Naive thymus-derived CD8-positive, alpha-beta T cell (primary cell): ENCODE results near the gene LRRC30. TPM values are rescaled to one million over a fixed set of nuclear protein-coding genes. Genes with fewer than 3 reads are reported as not detected.
"Not testable (repeated sequence)": the region's sequence is repeated elsewhere in the genome, so short reads cannot be mapped to it uniquely, and the experiment has no call there.

Experiments
- ATAC-seq, 2 donors: fragments of 150-1000 bp; cut with Tn5 transposase in 1 of 2; sonication (Bioruptor Pico), chemical (Tn5 transposase) in 1 of 2; 1 replicate in 1 of 2; 2 replicates in 1 of 2; pipeline ENCODE4 v1.10.0; 2021; ENCODE audit warnings: mild to moderate bottlenecking in 2 of 2, moderate library complexity in 2 of 2
- POLR2A ChIA-PET: fragments of 350-600 bp; sonication (Branson Sonifier 250); formaldehyde crosslinking; loops from one replicate; lab custom pipeline; 2021; ENCODE audit warnings: antibody characterized with exemption; lab: Charles Lee
- DNase-seq, 10 donors: peaks; one replicate each; pipeline versions ENCODE4 v3.0.0 to v3.0.0-alpha.2; 2020 to 2022
- H3K27ac Mint-ChIP-seq, 10 donors: one replicate each; pipeline ENCODE4 v1.8.0; 2020 to 2022; ENCODE audit warnings: mild to moderate bottlenecking in 10 of 10, mixed read lengths in 10 of 10, moderate library complexity in 4 of 10, inconsistent platforms in 1 of 10
- H3K27me3 Mint-ChIP-seq, 5 donors: one replicate each; pipeline ENCODE4 v1.8.0; 2021 to 2022; ENCODE audit warnings: mixed read lengths in 5 of 5
- H3K36me3 Mint-ChIP-seq, 3 donors: one replicate each; pipeline ENCODE4 v1.8.0; 2020 to 2022; ENCODE audit warnings: mixed read lengths in 3 of 3, mild to moderate bottlenecking in 2 of 3, inconsistent platforms in 1 of 3
- H3K4me1 Mint-ChIP-seq, 4 donors: one replicate each; pipeline ENCODE4 v1.8.0; 2021 to 2022; ENCODE audit warnings: mixed read lengths in 4 of 4
- H3K4me3 Mint-ChIP-seq, 10 donors: one replicate each; pipeline ENCODE4 v1.8.0; 2020 to 2022; ENCODE audit warnings: mild to moderate bottlenecking in 10 of 10, mixed read lengths in 10 of 10, moderate library complexity in 6 of 10, inconsistent platforms in 1 of 10
- H3K9me3 Mint-ChIP-seq, 9 donors: one replicate each; pipeline ENCODE4 v1.8.0; 2020 to 2022; ENCODE audit warnings: mixed read lengths in 9 of 9, mild to moderate bottlenecking in 3 of 9, inconsistent platforms in 1 of 9, moderate library complexity in 1 of 9
- polyA plus RNA-seq, 3 donors: library from polyadenylated mRNA; unstranded; fragments of 300-500 nt; fragmentation: Illumina TruSeq; gene quantifications; one replicate each; pipeline ENCODE4 v1.2.3, GENCODE V29; 2021
- total RNA-seq, 8 experiments: library from RNA in 2 of 8; stranded (reverse) in 2 of 8; gene quantifications; one replicate each; pipeline ENCODE4 v1.2.3 and lab custom pipeline; 2021 to 2026

Gene LRRC30
- total RNA-seq (not detected), polyA plus RNA-seq (not detected), total RNA-seq (lab: John Stamatoyannopoulos, UW) (0 reads per million in 6 experiments)

DNA sequence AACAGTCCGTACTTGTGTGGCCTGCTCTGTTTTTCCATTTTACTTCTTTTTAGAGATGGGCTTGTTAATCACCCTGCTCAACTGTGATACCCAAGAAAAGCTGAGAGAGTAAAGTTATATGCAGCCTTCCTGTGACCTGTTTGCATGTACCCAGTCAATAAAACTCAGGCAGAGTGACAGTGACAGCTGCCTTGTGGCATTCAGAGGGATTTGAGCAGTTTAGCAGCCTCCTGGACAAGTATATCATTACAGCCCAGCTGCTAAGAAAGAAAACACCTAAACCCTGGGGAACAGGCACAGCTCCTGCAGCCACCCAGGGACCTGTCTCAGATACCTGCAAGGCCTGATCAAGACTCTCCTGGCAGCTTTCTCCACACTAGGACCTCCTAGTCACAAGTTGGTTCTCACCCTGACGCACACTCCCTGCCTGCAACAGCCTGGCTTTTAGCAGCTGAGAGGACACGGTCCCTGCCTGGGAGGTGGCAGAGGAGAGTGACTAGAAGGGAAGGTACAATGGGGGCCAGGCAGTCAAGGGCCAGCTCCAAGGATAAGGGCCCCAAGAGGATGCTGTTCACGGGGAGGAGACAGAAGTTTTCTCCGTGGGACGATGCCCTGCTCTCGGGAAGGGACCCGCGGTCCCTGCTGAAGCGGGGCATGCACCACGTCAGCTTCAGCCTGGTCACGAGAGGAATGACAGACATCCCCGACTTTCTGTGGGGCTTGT is at the start of gene LRRC30:
LRRC30 (plus strand) TSS at position 464 of the 724 bp plus-strand sequence; CDS start at position 514, 50 bp downstream.
- H3K4me1 Mint-ChIP-seq: no peaks in the 10 kb centered on the region
- no peak within 1 kb of the TSS for H3K27ac Mint-ChIP-seq
- ATAC-seq (no peak), DNase-seq (no peak)
- no peaks in the 10 kb centered on the region for H3K9me3 Mint-ChIP-seq
- POLR2A ChIA-PET: no interaction called here
- no peak within 1 kb of the TSS for H3K4me3 Mint-ChIP-seq
- peaks cover 0 to 3% (median 0%) of the 10 kb centered on the region in 5 donors for H3K27me3 Mint-ChIP-seq
- no peaks in the 10 kb centered on the region for H3K36me3 Mint-ChIP-seq

DNA sequence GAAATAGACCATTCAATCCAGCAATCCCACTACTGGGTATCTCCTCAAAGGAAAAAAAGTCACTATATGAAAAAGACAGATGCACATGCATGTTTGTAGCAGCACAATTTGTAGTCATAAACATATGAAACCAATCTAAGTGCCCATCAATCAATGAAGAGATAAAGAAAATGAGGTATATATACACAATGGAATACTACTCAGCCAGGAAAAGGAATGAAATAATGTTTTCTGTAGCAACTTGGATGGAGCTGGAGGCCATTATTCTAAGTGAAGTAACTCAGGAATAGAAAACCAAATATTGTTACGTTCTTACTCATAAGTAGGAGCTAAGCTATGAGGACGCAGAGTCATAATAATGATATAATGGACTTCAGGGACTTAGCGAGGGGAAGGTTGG is 45.2 kb upstream of the LRRC30 start:
- Mint-ChIP-seq H3K4me1 (no peaks in the 10 kb centered on the region), H3K4me3 (no peak overlapping the region), H3K27ac (no peak overlapping the region), H3K36me3 (no peaks in the 10 kb centered on the region), H3K27me3 (no peaks in the 10 kb centered on the region), H3K9me3 (peaks cover 0 to 22% (median 12%) of the 10 kb centered on the region in 9 donors)
- DNase-seq (no peak), ATAC-seq (no peak)
- POLR2A ChIA-PET: no interaction called here

DNA sequence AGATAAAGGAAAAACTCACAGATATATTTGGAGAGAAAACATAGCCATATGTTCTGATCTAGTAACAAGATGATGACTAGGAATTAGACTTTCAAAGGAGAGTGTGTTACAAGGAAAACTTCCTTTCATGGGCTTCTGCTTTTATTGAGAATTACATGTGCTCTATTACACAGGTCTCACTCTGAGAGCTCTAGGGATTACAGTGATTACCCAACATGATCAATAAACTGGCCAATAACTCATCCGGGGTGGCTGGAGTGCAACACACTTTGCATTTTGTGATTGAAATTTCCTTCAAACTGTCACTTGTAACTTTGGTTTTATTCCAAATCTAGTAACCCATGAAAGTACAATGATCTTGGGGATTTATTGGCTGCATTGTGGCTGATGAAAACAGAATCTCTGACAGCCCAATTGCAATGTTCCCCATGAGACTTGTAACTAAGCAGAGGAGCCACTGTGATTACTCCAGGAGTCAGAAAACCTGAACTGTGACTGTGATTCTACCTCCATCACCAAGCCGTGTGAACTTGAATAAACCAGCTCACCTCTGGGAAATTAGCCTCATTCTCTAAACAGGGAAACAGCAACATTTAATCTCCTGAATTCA is 40.2 kb upstream of the LRRC30 start:
- H3K9me3 Mint-ChIP-seq: peaks cover 0 to 13% (median 5%) of the 10 kb centered on the region in 9 donors
- H3K36me3 Mint-ChIP-seq: no peaks in the 10 kb centered on the region
- POLR2A ChIA-PET: no interaction called here
- H3K4me3 Mint-ChIP-seq: no peak overlapping the region
- peaks cover 0 to 3% (median 0%) of the 10 kb centered on the region in 5 donors for H3K27me3 Mint-ChIP-seq
- H3K27ac Mint-ChIP-seq: no peak overlapping the region
- H3K4me1 Mint-ChIP-seq: no peaks in the 10 kb centered on the region
- DNase-seq (no peak), ATAC-seq (no peak)

DNA sequence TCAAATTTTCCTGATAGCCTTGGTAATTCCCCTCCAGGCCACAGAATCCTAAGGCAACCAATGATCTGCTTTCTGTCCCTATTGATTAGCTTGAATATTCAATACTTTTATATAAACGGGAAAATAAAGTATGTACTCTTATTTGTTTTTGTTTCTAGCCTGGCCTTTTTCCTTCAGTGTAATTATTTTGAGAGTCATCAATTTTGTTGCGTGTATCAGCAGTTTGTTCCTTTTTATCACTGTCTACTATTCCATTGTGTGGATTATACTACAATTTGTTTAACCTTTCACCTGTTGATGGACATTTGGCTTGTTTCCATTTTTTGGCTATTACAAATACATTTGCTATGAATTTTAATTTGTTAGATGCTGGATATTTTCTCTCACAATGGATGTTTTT is 39.2 kb upstream of the LRRC30 start:
- Mint-ChIP-seq H3K4me3 (no peak overlapping the region), H3K27ac (no peak overlapping the region), H3K4me1 (no peaks in the 10 kb centered on the region), H3K27me3 (peaks cover 0 to 4% (median 0%) of the 10 kb centered on the region in 5 donors), H3K9me3 (peaks cover 0 to 8% (median 2%) of the 10 kb centered on the region in 9 donors), H3K36me3 (no peaks in the 10 kb centered on the region)
- POLR2A ChIA-PET: no interaction called here
- ATAC-seq: no peak
- DNase-seq: no peak

DNA sequence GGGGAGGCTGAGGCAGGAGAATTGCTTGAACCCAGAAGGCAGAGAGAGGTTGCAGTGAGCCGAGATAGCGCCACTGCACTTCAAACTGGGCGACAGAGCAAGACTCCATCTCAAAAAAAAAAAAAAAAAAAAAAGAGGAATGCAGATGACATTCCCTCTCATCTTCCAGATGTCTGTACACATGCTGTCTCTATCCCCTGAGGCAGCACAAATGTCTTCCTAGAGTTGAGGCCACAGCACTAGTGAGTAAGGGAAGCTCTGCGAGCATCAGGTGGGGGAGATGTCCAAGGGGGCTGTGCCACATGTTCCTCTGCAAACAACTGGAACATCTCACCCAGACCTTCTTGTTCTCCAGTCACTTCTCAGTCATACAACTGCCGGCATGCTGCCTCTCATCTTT is 35.6 kb upstream of the LRRC30 start:
- DNase-seq (no peak), ATAC-seq (no peak)
- POLR2A ChIA-PET: no interaction called here

DNA sequence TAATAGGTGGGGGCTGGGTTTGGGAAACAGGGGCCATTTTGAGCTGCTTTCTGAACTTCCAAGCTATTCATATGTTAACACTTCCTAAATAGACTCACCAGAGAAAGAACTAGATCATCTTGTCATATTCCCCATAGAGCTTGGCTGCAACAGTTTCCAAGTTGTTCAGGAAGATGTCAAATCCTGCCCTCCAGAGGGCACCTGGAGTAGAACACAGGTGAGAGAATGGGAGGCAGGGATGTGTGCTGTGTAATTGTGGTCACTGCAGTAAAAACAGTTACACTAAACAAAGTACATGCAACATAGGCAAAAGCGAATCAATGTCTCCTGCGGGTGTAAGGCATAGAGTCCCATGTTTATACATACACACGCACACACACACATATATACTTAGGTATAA is 34.5 kb upstream of the LRRC30 start:
- Mint-ChIP-seq H3K36me3 (no peaks in the 10 kb centered on the region), H3K27me3 (peaks cover 0 to 8% (median 0%) of the 10 kb centered on the region in 5 donors), H3K9me3 (peaks cover 0 to 8% (median 3%) of the 10 kb centered on the region in 9 donors), H3K27ac (no peak overlapping the region), H3K4me1 (no peaks in the 10 kb centered on the region), H3K4me3 (no peak overlapping the region)
- DNase-seq (no peak), ATAC-seq (no peak)
- POLR2A ChIA-PET: no interaction called here

More for the DNA sequence above, 35.6 kb upstream of the LRRC30 start:
- Mint-ChIP-seq H3K27me3 (peaks cover 0 to 8% (median 0%) of the 10 kb centered on the region in 5 donors), H3K27ac (no peak overlapping the region), H3K9me3 (peaks cover 0 to 8% (median 3%) of the 10 kb centered on the region in 9 donors), H3K4me3 (no peak overlapping the region), H3K4me1 (no peaks in the 10 kb centered on the region), H3K36me3 (no peaks in the 10 kb centered on the region)

DNA sequence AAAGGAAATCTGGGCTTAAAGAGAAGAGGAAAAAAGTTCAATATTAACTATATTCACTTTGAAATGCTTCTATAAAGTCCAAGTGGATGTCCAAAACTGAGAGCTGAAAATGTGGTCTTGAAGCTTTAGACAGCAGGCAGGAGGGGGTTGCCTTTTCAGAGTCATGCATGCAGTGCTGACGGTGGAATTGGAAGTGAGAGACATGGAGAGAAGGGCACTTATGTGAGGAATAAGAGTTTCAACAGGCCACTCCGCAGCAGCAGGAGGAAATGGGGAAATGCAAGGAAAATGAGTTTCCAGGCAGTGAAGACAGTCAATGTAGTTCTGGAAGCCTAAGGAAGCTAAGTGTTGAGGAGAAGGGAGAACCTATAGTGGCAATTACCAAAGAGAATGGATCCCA is 33.0 kb upstream of the LRRC30 start:
- POLR2A ChIA-PET: no interaction called here
- peaks cover 0 to 8% (median 0%) of the 10 kb centered on the region in 5 donors for H3K27me3 Mint-ChIP-seq
- no peaks in the 10 kb centered on the region for H3K4me1 Mint-ChIP-seq

DNA sequence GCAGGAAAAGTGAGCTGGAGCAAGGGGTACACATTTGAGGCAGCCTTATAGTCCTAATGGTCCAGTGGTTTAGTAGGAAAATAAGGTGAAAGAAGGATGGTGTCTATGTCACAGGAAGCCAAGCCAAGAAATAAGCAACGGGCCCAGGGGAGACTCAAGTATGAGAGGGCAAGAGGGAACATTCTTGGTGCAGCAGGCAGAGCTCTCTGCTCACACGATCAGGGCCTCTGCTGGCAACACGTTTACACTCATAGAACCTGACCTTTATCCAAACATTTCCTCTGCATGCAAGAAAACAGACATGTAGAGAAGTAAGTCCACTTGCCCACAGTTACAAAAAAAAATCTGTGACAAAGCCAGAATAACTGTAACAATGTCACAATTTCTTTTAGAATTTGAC is 32.6 kb upstream of the LRRC30 start:
- ATAC-seq (no peak), DNase-seq (no peak)
- POLR2A ChIA-PET: no interaction called here
- H3K9me3 Mint-ChIP-seq: peaks cover 0 to 5% (median 0%) of the 10 kb centered on the region in 9 donors
- no peaks in the 10 kb centered on the region for H3K36me3 Mint-ChIP-seq
- H3K4me3 Mint-ChIP-seq: no peak overlapping the region
- no peak overlapping the region for H3K27ac Mint-ChIP-seq
- H3K4me1 Mint-ChIP-seq: no peaks in the 10 kb centered on the region
- H3K27me3 Mint-ChIP-seq: peaks cover 0 to 8% (median 0%) of the 10 kb centered on the region in 5 donors

More for the DNA sequence above, 33.0 kb upstream of the LRRC30 start:
- ATAC-seq: no peak
- Mint-ChIP-seq H3K4me3 (no peak overlapping the region), H3K9me3 (peaks cover 0 to 5% (median 0%) of the 10 kb centered on the region in 9 donors), H3K27ac (no peak overlapping the region), H3K36me3 (no peaks in the 10 kb centered on the region)
- DNase-seq: no peak

DNA sequence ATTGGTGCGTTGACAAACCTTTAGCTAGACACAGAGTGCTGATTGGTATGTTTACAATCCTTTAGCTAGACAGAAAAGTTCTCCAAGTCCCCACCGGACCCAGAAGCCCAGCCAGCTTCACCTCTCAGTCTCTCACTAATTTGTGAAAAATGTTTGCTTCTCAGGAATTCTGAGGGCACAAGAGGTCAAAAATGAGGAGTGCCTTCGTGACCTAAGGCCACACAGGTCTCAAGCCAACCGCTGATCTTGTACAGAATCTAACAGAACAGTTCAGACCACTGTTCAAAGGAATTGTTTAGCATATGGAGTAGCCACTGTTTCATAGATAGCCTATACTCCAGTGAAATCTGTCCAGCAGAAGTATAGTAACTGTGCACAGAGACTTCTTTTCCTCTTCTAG is 29.8 kb upstream of the LRRC30 start:
- Mint-ChIP-seq H3K4me1 (no peaks in the 10 kb centered on the region), H3K4me3 (no peak overlapping the region), H3K27me3 (peaks cover 0 to 4% (median 0%) of the 10 kb centered on the region in 5 donors), H3K27ac (no peak overlapping the region), H3K36me3 (no peaks in the 10 kb centered on the region), H3K9me3 (peaks cover 0 to 4% (median 0%) of the 10 kb centered on the region in 9 donors)
- POLR2A ChIA-PET: no interaction called here
- ATAC-seq: no peak
- no peak for DNase-seq

DNA sequence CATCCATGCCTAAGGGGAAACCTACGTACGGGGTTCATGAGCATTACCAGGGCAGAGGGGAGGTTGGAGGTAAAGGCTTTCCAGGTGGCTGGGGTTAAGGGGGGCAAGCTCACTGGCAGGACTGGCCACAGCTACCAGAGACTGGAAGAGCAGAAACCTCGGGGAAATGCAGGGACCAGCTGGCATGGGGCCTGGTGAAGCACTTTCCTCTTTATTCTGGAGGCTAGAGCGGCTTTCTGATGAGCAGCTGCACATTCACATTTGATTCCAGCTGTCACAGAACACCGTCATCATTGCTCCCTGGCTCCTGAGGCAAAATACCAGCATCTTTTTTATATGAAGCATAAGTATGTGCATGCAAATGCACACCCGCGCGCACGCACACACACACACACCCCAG is 28.7 kb upstream of the LRRC30 start:
- Mint-ChIP-seq H3K27ac (no peak overlapping the region), H3K36me3 (no peaks in the 10 kb centered on the region), H3K9me3 (no peaks in the 10 kb centered on the region), H3K4me3 (no peak overlapping the region), H3K27me3 (no peaks in the 10 kb centered on the region), H3K4me1 (no peaks in the 10 kb centered on the region)
- DNase-seq (no peak), ATAC-seq (no peak)
- POLR2A ChIA-PET: no interaction called here

DNA sequence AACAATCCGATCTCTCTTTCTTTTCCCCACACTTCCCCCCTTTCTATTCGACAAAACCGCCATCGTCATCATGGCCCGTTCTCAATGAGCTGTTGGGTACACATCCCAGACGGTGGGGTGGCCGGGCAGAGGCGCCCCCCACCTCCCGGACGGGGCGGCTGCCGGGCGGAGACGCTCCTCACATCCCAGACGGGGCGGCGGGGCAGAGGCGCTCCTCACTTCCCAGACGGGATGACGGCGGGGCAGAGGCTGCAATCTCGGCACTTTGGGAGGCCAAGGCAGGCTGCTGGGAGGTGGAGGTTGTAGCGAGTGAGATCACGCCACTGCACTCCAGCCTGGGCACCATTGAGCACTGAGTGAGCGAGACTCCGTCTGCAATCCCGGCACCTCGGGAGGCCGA is 27.3 kb upstream of the LRRC30 start:
- H3K4me1 Mint-ChIP-seq, H3K27me3 Mint-ChIP-seq, H3K36me3 Mint-ChIP-seq, DNase-seq, H3K9me3 Mint-ChIP-seq, ATAC-seq, H3K27ac Mint-ChIP-seq, H3K4me3 Mint-ChIP-seq, POLR2A ChIA-PET: not testable (repeated sequence)

DNA sequence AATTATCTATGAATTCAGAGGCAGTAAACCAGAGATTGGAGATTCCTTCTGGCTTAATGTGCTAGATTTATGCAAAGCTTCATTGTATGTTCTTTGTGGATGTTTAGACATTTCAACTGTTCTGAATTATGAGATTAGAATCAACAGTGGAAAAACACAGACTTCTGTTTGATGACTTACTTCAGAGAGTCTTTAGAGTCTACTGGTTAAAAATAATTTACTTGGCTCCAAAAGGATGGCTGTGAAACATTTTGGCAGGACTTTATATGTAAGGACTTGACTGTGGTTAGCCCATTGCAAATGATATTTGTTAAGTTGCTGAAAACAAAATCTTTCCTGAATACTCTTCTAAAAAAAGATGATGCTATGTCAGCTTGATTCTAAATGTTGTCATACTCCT is 25.5 kb upstream of the LRRC30 start:
- Mint-ChIP-seq H3K9me3 (peaks cover 0 to 3% (median 0%) of the 10 kb centered on the region in 9 donors), H3K4me1 (no peaks in the 10 kb centered on the region), H3K27me3 (no peaks in the 10 kb centered on the region), H3K36me3 (no peaks in the 10 kb centered on the region), H3K4me3 (no peak overlapping the region), H3K27ac (no peak overlapping the region)
- DNase-seq (no peak), ATAC-seq (no peak)
- POLR2A ChIA-PET: no interaction called here

DNA sequence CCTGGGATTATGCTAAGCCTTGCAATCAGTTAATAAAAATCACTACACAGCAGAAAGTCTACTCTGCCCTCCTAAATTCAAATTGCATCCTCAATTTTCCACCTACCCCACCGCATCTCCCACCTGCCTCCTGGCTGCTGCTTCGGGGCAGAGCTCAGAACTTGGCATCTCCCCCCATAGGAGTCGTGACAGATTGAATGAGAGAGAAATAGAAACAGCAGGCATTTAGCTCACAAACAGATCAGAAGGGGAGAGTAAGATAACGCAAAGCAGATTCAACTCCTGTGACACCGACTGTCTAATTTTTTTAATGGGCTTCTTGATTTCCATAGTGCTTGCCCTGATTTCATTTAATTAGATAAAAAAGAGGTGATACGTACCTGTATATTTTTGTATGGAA is 24.7 kb upstream of the LRRC30 start:
- H3K4me3 Mint-ChIP-seq: no peak overlapping the region
- POLR2A ChIA-PET: no interaction called here

More for the DNA sequence above, 24.7 kb upstream of the LRRC30 start:
- Mint-ChIP-seq H3K27ac (no peak overlapping the region), H3K36me3 (no peaks in the 10 kb centered on the region), H3K27me3 (no peaks in the 10 kb centered on the region), H3K4me1 (no peaks in the 10 kb centered on the region), H3K9me3 (peaks cover 0 to 3% (median 0%) of the 10 kb centered on the region in 9 donors)
- DNase-seq (no peak), ATAC-seq (no peak)
